NT2/D1 (cell line): ENCODE measurements around the gene AGAP1.

Experiments
- SUZ12 ChIP-seq: IDR thresholded peaks from 2 replicates; pipeline ENCODE4 v1.6.1; 2011; ENCODE audit not compliant: insufficient read length, insufficient read depth; ENCODE audit errors: extremely low read depth
- YY1 ChIP-seq: IDR thresholded peaks from 2 replicates; pipeline ENCODE4 v1.6.1; 2011; ENCODE audit not compliant: insufficient read length, insufficient read depth
- ZNF274 ChIP-seq: IDR thresholded peaks from 2 replicates; pipeline ENCODE4 v1.6.1; 2011; ENCODE audit warnings: mild to moderate bottlenecking, low read depth, low read length

- TF ChIP-seq YY1 (no peak), SUZ12 (no peak), ZNF274 (no peak)
Observed at GRCh38 chr2:235698028-235698427, 204.2 kb downstream of the AGAP1 start.
